Urinary bladder (tissue), 4 donors: Measurements from ENCODE around the gene HSD17B12. TPM values are rescaled to one million over a fixed set of nuclear protein-coding genes. Genes with fewer than 3 reads are reported as not detected.

Experiments used
- DNase-seq: peaks from one replicate; pipeline ENCODE4 v3.0.0-alpha.2; 2015; ENCODE audit errors: extremely low spot score
- H3K27ac ChIP-seq: one replicate; pipeline ENCODE4 v1.5.1; 2013; ENCODE audit warnings: low read depth, mild to moderate bottlenecking, moderate library complexity
- H3K36me3 ChIP-seq: one replicate; pipeline ENCODE4 v1.6.1; 2013; ENCODE audit warnings: mild to moderate bottlenecking, moderate library complexity; ENCODE audit not compliant: insufficient read depth
- H3K4me1 ChIP-seq: one replicate; pipeline ENCODE4 v1.6.1; 2013; ENCODE audit warnings: mild to moderate bottlenecking, moderate library complexity; ENCODE audit not compliant: insufficient read depth
- H3K4me3 ChIP-seq: one replicate; pipeline ENCODE4 v1.5.1; 2013; ENCODE audit warnings: low read depth, low read length
- WGBS: extraction: QIAGEN DNeasy Blood & Tissue Kit; methylation state at CpG from one replicate; pipeline ENCODE4 v1.1.7; 2013; 5-methylcytosine and 5-hydroxymethylcytosine counted together
- polyA plus RNA-seq: library from polyadenylated mRNA; stranded (reverse); fragments of 200-250 nt; gene quantifications from one replicate; pipeline ENCODE4 v1.2.3, GENCODE V29; 2013
- total RNA-seq: library from RNA; depleted of rRNA; stranded (reverse); fragments of >200 nt; gene quantifications from one replicate; pipeline ENCODE4 v1.2.3, GENCODE V29; 2014
- donor health status: healthy with polysubstance abuse.
- donor health status: healthy.

HSD17B12 gene
- total and polyA plus RNA-seq, 2 donors: 32.3 to 99.3 TPM

DNA sequence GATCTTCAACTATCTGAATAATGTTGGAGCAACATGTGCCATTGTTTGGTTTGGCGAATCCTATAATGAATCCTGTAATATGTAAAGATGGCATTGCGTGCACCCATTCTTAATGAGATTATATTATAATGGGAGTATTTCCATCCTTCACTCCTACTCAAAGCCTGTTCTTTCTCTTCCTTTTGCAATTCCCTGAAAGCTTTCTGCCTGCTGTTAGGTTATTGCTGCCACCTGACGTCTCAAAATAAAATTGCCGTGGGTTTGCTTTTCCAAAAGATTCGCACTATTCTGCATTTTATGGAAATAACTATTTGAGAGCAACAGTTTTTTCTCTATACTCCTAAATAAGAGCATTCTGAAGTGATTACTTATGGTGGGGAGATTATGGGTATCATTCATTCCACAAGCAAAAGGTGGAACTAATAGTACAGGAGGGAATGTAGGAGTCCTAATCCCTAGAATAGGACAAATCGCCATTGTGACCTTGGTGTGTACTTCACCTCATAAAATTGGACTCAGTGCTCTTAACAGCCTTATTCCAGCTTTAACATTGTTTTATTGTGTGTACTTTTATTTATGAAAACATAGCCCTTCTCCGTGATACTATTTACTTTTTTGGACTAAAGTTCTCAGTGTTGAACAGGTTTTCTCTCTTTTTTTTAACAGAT, 130.5 kb downstream of the HSD17B12 start:
- no peak overlapping the region for H3K4me3 ChIP-seq
- DNase-seq: no peak
- peaks cover 2% of the 10 kb centered on the region for H3K36me3 ChIP-seq
- 76% methylated on average over 7 of the region's 7 CpGs for WGBS
- H3K27ac ChIP-seq: no peak overlapping the region
- H3K4me1 ChIP-seq: no peaks in the 10 kb centered on the region

- H3K36me3 ChIP-seq: peaks cover 2% of the 10 kb centered on the region
- H3K4me3 ChIP-seq: no peak overlapping the region
- DNase-seq: no peak
- H3K4me1 ChIP-seq: no peaks in the 10 kb centered on the region
- no peak overlapping the region for H3K27ac ChIP-seq
These were observed 131.9 kb downstream of the HSD17B12 start for GRCh38 chr11:43812471-43812870.

DNA sequence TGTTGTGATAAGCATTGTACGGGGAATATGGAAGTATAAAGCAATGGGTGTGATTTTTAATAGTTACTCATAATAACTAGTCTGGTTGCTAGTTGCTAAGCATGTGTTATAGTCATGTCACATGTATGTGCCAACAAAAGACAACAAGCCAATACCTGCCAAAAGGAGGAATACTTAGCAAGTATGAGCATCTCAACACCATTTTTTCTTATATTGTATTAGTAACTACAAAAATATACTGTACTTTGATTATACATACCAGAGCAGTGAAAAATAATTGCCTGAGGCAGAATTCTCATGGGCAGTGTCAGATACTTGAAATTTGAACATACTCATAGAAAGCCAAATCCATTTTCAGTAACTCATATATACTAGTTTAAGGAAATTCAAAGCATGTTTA, 137.7 kb downstream of the HSD17B12 start:
- WGBS: 88% methylated on average over 1 of the region's 1 CpG
- Histone ChIP-seq H3K4me3 (no peak overlapping the region), H3K36me3 (peaks cover under 1% of the 10 kb centered on the region), H3K4me1 (no peaks in the 10 kb centered on the region), H3K27ac (no peak overlapping the region)
- DNase-seq: no peak

DNA sequence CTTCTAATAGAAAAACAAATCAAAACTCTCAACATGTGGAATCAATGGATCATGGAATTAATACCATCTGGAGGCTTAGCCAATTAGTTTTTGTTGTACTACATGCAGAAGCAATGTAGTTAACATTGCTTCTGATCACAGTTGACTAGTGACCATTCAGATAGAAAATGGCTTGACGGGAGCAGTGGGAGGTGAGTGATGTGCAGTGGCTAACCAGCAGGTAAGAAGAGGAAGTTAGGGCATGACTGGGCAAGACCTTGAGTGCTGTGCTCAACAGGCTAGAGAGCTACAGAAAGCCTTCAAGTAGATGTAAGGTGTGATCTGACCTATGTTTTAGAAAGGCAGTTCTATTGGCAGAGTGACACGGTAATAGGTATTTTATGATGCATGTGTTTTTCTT, 139.4 kb downstream of the HSD17B12 start:
- H3K36me3 ChIP-seq: peaks cover 2% of the 10 kb centered on the region
- WGBS: 90% methylated on average over 2 of the region's 2 CpGs
- H3K27ac ChIP-seq: no peak overlapping the region
- no peak overlapping the region for H3K4me3 ChIP-seq
- no peak for DNase-seq
- H3K4me1 ChIP-seq: no peaks in the 10 kb centered on the region

- no peak for DNase-seq
- H3K4me3 ChIP-seq: no peak overlapping the region
- H3K4me1 ChIP-seq: no peaks in the 10 kb centered on the region
- H3K36me3 ChIP-seq: peaks cover 2% of the 10 kb centered on the region
- WGBS: 97% methylated on average over 6 of the region's 6 CpGs
- H3K27ac ChIP-seq: no peak overlapping the region
These were observed 142.8 kb downstream of the HSD17B12 start for GRCh38 chr11:43823316-43823715.

GRCh38 chr11:43823851-43824250, 143.3 kb downstream of the HSD17B12 start:
- no peaks in the 10 kb centered on the region for H3K4me1 ChIP-seq
- WGBS: 98% methylated on average over 5 of the region's 5 CpGs
- no peak for DNase-seq
- H3K36me3 ChIP-seq: peaks cover 2% of the 10 kb centered on the region
- no peak overlapping the region for H3K4me3 ChIP-seq
- no peak overlapping the region for H3K27ac ChIP-seq

- no peak overlapping the region for H3K27ac ChIP-seq
- H3K4me1 ChIP-seq: no peaks in the 10 kb centered on the region
- H3K36me3 ChIP-seq: peaks cover 2% of the 10 kb centered on the region
- no peak for DNase-seq
- 58% methylated on average over 5 of the region's 5 CpGs for WGBS
- no peak overlapping the region for H3K4me3 ChIP-seq
These were observed 144.8 kb downstream of the HSD17B12 start for GRCh38 chr11:43825217-43825816.

DNA sequence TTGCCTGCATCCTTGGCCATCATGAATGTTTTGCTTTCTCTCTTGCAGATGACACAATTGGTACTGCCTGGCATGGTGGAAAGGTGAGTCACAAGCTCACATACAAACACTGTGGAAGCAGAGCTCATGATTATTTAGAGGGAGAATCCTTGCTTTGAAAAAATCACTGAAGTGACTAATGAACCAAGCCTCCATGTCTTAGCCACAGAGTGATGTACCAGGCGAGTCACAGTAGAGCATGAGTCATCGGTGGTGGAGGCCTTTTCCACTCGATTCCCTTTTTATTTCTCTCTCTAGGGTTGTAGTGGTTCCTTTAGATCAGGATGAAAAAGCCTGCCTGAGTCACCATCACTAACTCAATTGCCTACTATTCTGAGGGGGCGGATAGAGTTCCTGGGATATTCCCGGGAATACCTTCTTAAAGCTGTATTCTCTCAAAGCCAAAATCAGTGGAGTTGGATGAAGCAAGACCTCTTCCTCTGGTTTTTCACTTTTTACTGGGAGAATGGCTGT, 150.4 kb downstream of the HSD17B12 start:
- no peak for DNase-seq
- Histone ChIP-seq H3K27ac (peak overlapping the region; percentile 32), H3K36me3 (no peaks in the 10 kb centered on the region), H3K4me1 (no peaks in the 10 kb centered on the region), H3K4me3 (no peak overlapping the region)
- 49% methylated on average over 5 of the region's 5 CpGs for WGBS

- no peaks in the 10 kb centered on the region for H3K4me1 ChIP-seq
- no peak for DNase-seq
- WGBS: 98% methylated on average over 4 of the region's 4 CpGs
- no peak overlapping the region for H3K27ac ChIP-seq
- no peaks in the 10 kb centered on the region for H3K36me3 ChIP-seq
- H3K4me3 ChIP-seq: no peak overlapping the region
These were observed 152.0 kb downstream of the HSD17B12 start for GRCh38 chr11:43832536-43832935.

GRCh38 chr11:43833657-43834073, 153.1 kb downstream of the HSD17B12 start:
- H3K4me1 ChIP-seq: no peaks in the 10 kb centered on the region
- no peak for DNase-seq
- H3K27ac ChIP-seq: no peak overlapping the region
- WGBS: 37% methylated on average over 1 of the region's 1 CpG
- H3K36me3 ChIP-seq: no peaks in the 10 kb centered on the region
- no peak overlapping the region for H3K4me3 ChIP-seq

- no peaks in the 10 kb centered on the region for H3K4me1 ChIP-seq
- 59% methylated on average over 2 of the region's 2 CpGs for WGBS
- no peak overlapping the region for H3K27ac ChIP-seq
- DNase-seq: no peak
- H3K4me3 ChIP-seq: no peak overlapping the region
- H3K36me3 ChIP-seq: no peaks in the 10 kb centered on the region
These were observed 153.7 kb downstream of the HSD17B12 start for GRCh38 chr11:43834286-43834685.

- WGBS: 43% methylated on average over 7 of the region's 7 CpGs
- H3K4me1 ChIP-seq: no peaks in the 10 kb centered on the region
- H3K36me3 ChIP-seq: no peaks in the 10 kb centered on the region
- no peak for DNase-seq
- no peak overlapping the region for H3K4me3 ChIP-seq
- H3K27ac ChIP-seq: no peak overlapping the region
These were observed 154.6 kb downstream of the HSD17B12 start for GRCh38 chr11:43835104-43835503.

DNA sequence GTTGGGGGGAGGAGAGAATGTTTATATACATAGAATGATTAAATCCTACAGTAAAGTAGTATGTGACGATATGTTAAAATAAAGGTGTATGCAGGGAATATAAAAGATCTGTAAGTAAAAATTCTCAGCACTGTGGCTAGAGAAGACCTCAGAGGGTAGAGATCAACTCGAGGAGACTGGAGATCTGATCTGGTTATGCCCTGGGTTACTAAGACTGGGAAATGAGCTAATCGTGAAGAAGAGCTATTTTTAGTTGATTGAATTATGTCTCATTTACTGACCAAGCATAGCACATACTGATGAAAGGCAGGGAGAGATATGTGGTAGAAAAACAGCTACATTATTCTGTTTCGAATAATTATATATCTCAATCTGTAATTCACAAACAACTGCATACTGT, 157.3 kb downstream of the HSD17B12 start:
- Histone ChIP-seq H3K36me3 (no peaks in the 10 kb centered on the region), H3K4me3 (no peak overlapping the region), H3K4me1 (no peaks in the 10 kb centered on the region), H3K27ac (no peak overlapping the region)
- DNase-seq: no peak
- 70% methylated on average over 4 of the region's 4 CpGs for WGBS

DNA sequence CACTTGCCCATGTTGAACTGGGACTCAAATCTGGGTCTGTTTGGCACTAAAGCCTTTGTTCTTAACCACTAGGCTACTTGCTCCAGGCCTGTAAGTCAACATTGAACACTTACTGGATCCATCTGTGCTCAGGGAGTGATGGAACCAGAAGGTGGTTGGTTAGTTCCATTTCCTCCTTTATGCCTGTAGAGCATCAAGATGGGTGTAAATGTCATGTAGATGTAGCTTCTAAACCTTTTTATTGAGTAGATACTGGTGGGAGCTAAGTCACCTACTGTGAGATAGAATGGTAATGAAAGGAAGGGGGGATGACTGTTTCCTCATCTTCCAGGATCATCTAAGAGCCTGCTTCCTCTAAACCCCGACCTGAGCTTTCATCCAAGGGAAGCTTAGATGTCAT, 161.5 kb downstream of the HSD17B12 start:
- H3K27ac ChIP-seq: no peak overlapping the region
- H3K36me3 ChIP-seq: no peaks in the 10 kb centered on the region
- WGBS: 75% methylated on average over 1 of the region's 1 CpG
- no peak overlapping the region for H3K4me3 ChIP-seq
- DNase-seq: no peak
- H3K4me1 ChIP-seq: no peaks in the 10 kb centered on the region
